HepG2 (cell line): ENCODE measurements around the gene CDC14A. TPM values are rescaled to one million over a fixed set of nuclear protein-coding genes. Genes with fewer than 3 reads are reported as not detected.

Source experiments
- CREM ChIP-seq, 2 experiments: sonication (generic) in 1 of 2; formaldehyde crosslinking in 1 of 2; IDR thresholded peaks; 2 replicates each; pipeline versions ENCODE4 v1.4.0 to v1.6.1; 2016 to 2020; ENCODE audit warnings: antibody characterized with exemption in 1 of 2, mild to moderate bottlenecking in 1 of 2, missing genetic modification reagents in 1 of 2
- MAFK ChIP-seq, 2 experiments: IDR thresholded peaks in 1 of 2; conservative IDR thresholded peaks in 1 of 2; 2 replicates each; pipeline ENCODE4 v1.6.1; 2011; ENCODE audit warnings: improper control_type of control experiment in 2 of 2, low read length in 2 of 2
- NFAT5 ChIP-seq: sonication (generic); formaldehyde crosslinking; IDR thresholded peaks from 2 replicates; pipeline ENCODE4 v1.4.0; 2020; ENCODE audit warnings: missing genetic modification reagents
- RBM39 ChIP-seq: fragments of 200-400 bp; formaldehyde crosslinking; IDR thresholded peaks from one replicate; pipeline ENCODE4 v1.6.1; 2018; ENCODE audit warnings: antibody characterized with exemption, mild to moderate bottlenecking, low read depth, low read length; ENCODE audit not compliant: poor library complexity, severe bottlenecking
- USF2 ChIP-seq, 2 experiments: sonication (generic) in 1 of 2; formaldehyde crosslinking in 1 of 2; IDR thresholded peaks; 2 replicates each; pipeline versions ENCODE4 v1.5.1 to v1.6.1; 2011 to 2020; ENCODE audit warnings: borderline replicate concordance in 1 of 2, low read depth in 1 of 2, low read length in 1 of 2, mild to moderate bottlenecking in 1 of 2, missing genetic modification reagents in 1 of 2, moderate library complexity in 1 of 2
- ZNF207 ChIP-seq: fragments of 450-650 bp; IDR thresholded peaks from 2 replicates; pipeline ENCODE4 v1.6.1; 2016; ENCODE audit warnings: antibody characterized with exemption, borderline replicate concordance
- ZNF33A ChIP-seq: sonication (generic); formaldehyde crosslinking; IDR thresholded peaks from 2 replicates; pipeline ENCODE4 v1.5.1; 2020; ENCODE audit warnings: missing genetic modification reagents, mild to moderate bottlenecking, moderate library complexity, borderline replicate concordance
- ZNF564 ChIP-seq: sonication (generic); formaldehyde crosslinking; IDR thresholded peaks from 2 replicates; pipeline ENCODE4 v1.8.1; 2023; ENCODE audit warnings: mild to moderate bottlenecking, missing genetic modification reagents
- ZNF7 ChIP-seq: IDR thresholded peaks from 2 replicates; pipeline ENCODE4 v1.6.1; 2016; ENCODE audit warnings: missing biosample characterization, missing genetic modification reagents
- ZSCAN22 ChIP-seq: sonication (generic); formaldehyde crosslinking; IDR thresholded peaks from 2 replicates; pipeline ENCODE4 v1.4.0; 2020; ENCODE audit warnings: mild to moderate bottlenecking, missing genetic modification reagents
- polyA plus RNA-seq, 8 experiments: library from polyadenylated mRNA; depleted of rRNA in 3 of 8; stranded (reverse) in 7 of 8; unstranded in 1 of 8; fragments of >200 nt; fragmentation: Illumina TruSeq in 4 of 8; extraction: Trizol in 4 of 8; gene quantifications; 2 replicates each; pipeline versions ENCODE4 v1.2.1 to v1.2.3, GENCODE V29; 2011 to 2016; ENCODE audit warnings: low read depth in 4 of 8, missing spikeins in 1 of 8, mixed read lengths in 1 of 8; ENCODE audit not compliant: insufficient read depth in 1 of 8
- total RNA-seq, 5 experiments: library from RNA; depleted of rRNA; stranded (reverse); fragments of >200 nt; fragmentation: Illumina TruSeq; extraction: Trizol; gene quantifications; 2 replicates each; pipeline ENCODE4 v1.2.3, GENCODE V29; 2016; ENCODE audit warnings: low read depth in 1 of 5
- TF ChIP-seq, protein P1 (sequence below): sonication (generic); formaldehyde crosslinking; IDR thresholded peaks from 2 replicates; pipeline ENCODE4 v1.4.0; 2020; ENCODE audit warnings: missing genetic modification reagents, borderline replicate concordance
- TF ChIP-seq, protein P2 (sequence below): sonication (generic); formaldehyde crosslinking; IDR thresholded peaks from 2 replicates; pipeline ENCODE4 v1.4.0; 2020; ENCODE audit warnings: mild to moderate bottlenecking, low read depth, missing genetic modification reagents

CDC14A gene
- total and polyA plus RNA-seq, 2 of the 13 experiments (the other 11 are each of a cell fraction or from before 2014, with no cell fraction given), result 2.8 to 4.9 TPM

DNA sequence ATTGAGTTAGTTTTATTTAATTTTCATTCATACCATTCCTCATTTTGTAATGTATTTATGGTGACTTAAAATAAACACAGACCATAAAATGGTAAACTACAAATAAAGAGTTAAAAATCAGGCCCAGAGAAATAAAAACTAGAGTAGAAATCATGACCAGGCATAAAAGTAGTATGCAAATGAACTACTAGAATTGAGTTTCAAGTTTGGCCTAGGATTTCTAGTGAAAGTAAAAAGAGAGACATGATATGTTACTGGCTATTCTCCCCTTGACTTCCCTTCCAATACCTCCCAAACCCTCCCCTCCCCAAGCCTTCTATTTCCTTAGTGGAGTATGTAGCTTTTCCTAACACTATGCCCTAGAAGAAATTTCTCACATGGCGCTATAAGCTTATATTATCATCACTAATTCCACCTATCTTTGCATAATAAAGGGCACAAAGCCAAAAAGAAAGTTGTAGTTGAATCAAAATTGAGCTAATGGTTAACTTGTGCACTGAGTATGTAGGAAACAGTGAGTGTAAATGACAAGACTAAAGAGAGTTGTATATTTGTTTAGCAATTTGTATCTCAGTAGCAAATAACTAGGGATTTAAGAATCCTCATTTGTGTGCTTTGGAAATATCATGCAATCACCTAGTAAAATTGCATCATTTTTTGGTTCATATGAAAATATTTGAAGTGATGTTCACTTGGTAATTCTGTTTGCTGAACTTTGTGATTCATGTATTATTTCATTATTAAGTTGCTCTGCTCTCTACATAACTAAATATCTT is 29.7 kb upstream of the CDC14A start (continued):
- no peak for TF ChIP-seq NFAT5 (CRISPR knock-in tag)
- no peak for TF ChIP-seq ZNF207
- TF ChIP-seq, protein P1, sequence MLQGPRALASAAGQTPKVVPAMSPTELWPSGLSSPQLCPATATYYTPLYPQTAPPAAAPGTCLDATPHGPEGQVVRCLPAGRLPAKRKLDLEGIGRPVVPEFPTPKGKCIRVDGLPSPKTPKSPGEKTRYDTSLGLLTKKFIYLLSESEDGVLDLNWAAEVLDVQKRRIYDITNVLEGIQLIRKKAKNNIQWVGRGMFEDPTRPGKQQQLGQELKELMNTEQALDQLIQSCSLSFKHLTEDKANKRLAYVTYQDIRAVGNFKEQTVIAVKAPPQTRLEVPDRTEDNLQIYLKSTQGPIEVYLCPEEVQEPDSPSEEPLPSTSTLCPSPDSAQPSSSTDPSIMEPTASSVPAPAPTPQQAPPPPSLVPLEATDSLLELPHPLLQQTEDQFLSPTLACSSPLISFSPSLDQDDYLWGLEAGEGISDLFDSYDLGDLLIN, result no peak
- TF ChIP-seq ZNF7 (CRISPR knock-in tag), result no peak
- TF ChIP-seq MAFK (conservative IDR thresholded peaks at IDR 0.05 in 1 of 2, IDR thresholded peaks at IDR 0.05 in 1 of 2; ENCODE audit: low read length in 2 of 2), result no peak
- TF ChIP-seq ZSCAN22 (CRISPR knock-in tag), result no peak
- TF ChIP-seq RBM39, result no peak
- no peak for TF ChIP-seq CREM (IDR thresholded peaks at IDR 0.05)
- TF ChIP-seq CREM (CRISPR knock-in tag; IDR thresholded peaks at IDR 0.05), result no peak
- TF ChIP-seq USF2 (IDR thresholded peaks at IDR 0.05; ENCODE audit: low read depth, low read length), result no peak
- no peak for TF ChIP-seq USF2 (CRISPR knock-in tag; IDR thresholded peaks at IDR 0.05; ENCODE audit: borderline replicate concordance)
- TF ChIP-seq ZNF33A (CRISPR knock-in tag), result no peak
- TF ChIP-seq, protein P2, sequence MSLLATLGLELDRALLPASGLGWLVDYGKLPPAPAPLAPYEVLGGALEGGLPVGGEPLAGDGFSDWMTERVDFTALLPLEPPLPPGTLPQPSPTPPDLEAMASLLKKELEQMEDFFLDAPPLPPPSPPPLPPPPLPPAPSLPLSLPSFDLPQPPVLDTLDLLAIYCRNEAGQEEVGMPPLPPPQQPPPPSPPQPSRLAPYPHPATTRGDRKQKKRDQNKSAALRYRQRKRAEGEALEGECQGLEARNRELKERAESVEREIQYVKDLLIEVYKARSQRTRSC (CRISPR knock-in tag), result no peak
- TF ChIP-seq ZNF564 (CRISPR knock-in tag), result no peak
